Measurements from ENCODE around the gene UST.
"Not testable (repeated sequence)": the region's sequence is repeated elsewhere in the genome, so short reads cannot be mapped to it uniquely, and the experiment has no call there.

Gene UST

GRCh38 chr6:148854992-148855391, 108.2 kb downstream of the UST start:
- no peak for TF ChIP-seq CTCF (IDR thresholded peaks at IDR 0.05; ENCODE audit: borderline replicate concordance, control extremely low read depth, extremely low read depth, insufficient read depth, missing control alignments)
- in situ Hi-C loops (cut with MboI; ENCODE audit: low sequenced_read_pairs, unreplicated experiment): no loop called here
- DNase-seq (ENCODE audit: low spot score): no peak

- in situ Hi-C loops (cut with MboI; ENCODE audit: low sequenced_read_pairs, unreplicated experiment): no loop called here
- TF ChIP-seq CTCF (IDR thresholded peaks at IDR 0.05; ENCODE audit: borderline replicate concordance, control extremely low read depth, extremely low read depth, insufficient read depth, missing control alignments): no peak
- DNase-seq (ENCODE audit: low spot score): no peak
Observed at GRCh38 chr6:148855744-148856143, 108.9 kb downstream of the UST start.

- no peak for TF ChIP-seq CTCF (IDR thresholded peaks at IDR 0.05; ENCODE audit: borderline replicate concordance, control extremely low read depth, extremely low read depth, insufficient read depth, missing control alignments)
- no peak for DNase-seq (ENCODE audit: low spot score)
Observed at GRCh38 chr6:148857798-148858390, 111.1 kb downstream of the UST start.

GRCh38 chr6:148864132-148864531, 117.3 kb downstream of the UST start:
- in situ Hi-C loops (cut with MboI; ENCODE audit: low sequenced_read_pairs, unreplicated experiment); DNase-seq (ENCODE audit: low spot score): not testable (repeated sequence)

More at GRCh38 chr6:148857798-148858390, 111.1 kb downstream of the UST start:
- in situ Hi-C loops (cut with MboI; ENCODE audit: low sequenced_read_pairs, unreplicated experiment): no loop called here

- no peak for TF ChIP-seq CTCF (IDR thresholded peaks at IDR 0.05; ENCODE audit: borderline replicate concordance, control extremely low read depth, extremely low read depth, insufficient read depth, missing control alignments)
- DNase-seq (ENCODE audit: low spot score): no peak
- in situ Hi-C loops (cut with MboI; ENCODE audit: low sequenced_read_pairs, unreplicated experiment): no loop called here
Observed at GRCh38 chr6:148864941-148865340, 118.1 kb downstream of the UST start.

GRCh38 chr6:148866657-148867268, 119.9 kb downstream of the UST start:
- TF ChIP-seq CTCF (IDR thresholded peaks at IDR 0.05; ENCODE audit: borderline replicate concordance, control extremely low read depth, extremely low read depth, insufficient read depth, missing control alignments): no peak
- in situ Hi-C loops (cut with MboI; ENCODE audit: low sequenced_read_pairs, unreplicated experiment): no loop called here
- peak; percentile 73 for DNase-seq (ENCODE audit: low spot score)

GRCh38 chr6:148867862-148868261, 121.0 kb downstream of the UST start:
- no peak for DNase-seq (ENCODE audit: low spot score)
- TF ChIP-seq CTCF (IDR thresholded peaks at IDR 0.05; ENCODE audit: borderline replicate concordance, control extremely low read depth, extremely low read depth, insufficient read depth, missing control alignments): no peak
- in situ Hi-C loops (cut with MboI; ENCODE audit: low sequenced_read_pairs, unreplicated experiment): no loop called here
